ENCODE data around the gene TEX22.
"Not testable (repeated sequence)": the region's sequence is repeated elsewhere in the genome, so short reads cannot be mapped to it uniquely, and the experiment has no call there.

Gene TEX22

GRCh38 chr14:105398044-105398725 lies at the start of gene TEX22:
TEX22 (plus strand) TSS chr14:105398538; CDS start chr14:105399341, 803 bp downstream.
- peak; percentile 67 to 88 for DNase-seq

- DNase-seq = no peak
Measured at GRCh38 chr14:105348945-105349699, 49.2 kb upstream of the TEX22 start.

- no peak for DNase-seq
Measured at GRCh38 chr14:105349992-105350391, 48.3 kb upstream of the TEX22 start.

GRCh38 chr14:105350450-105351244 lies 47.7 kb upstream of the TEX22 start:
- no peak for DNase-seq

GRCh38 chr14:105351410-105351809 lies 46.9 kb upstream of the TEX22 start:
- no peak for DNase-seq

GRCh38 chr14:105351920-105352851 lies 46.2 kb upstream of the TEX22 start:
- peak; percentile 64 to 70 for DNase-seq

GRCh38 chr14:105353136-105353535 lies 45.2 kb upstream of the TEX22 start:
- DNase-seq = no peak

- DNase-seq = no peak
Measured at GRCh38 chr14:105354541-105354940, 43.8 kb upstream of the TEX22 start.

GRCh38 chr14:105355049-105355575 lies 43.2 kb upstream of the TEX22 start:
- no peak for DNase-seq

- DNase-seq = no peak
Measured at GRCh38 chr14:105355850-105356604, 42.3 kb upstream of the TEX22 start.

GRCh38 chr14:105356927-105357326 lies 41.4 kb upstream of the TEX22 start:
- no peak for DNase-seq

- DNase-seq = no peak
Measured at GRCh38 chr14:105357626-105358025, 40.7 kb upstream of the TEX22 start.

GRCh38 chr14:105358140-105358846 lies 40.0 kb upstream of the TEX22 start:
- DNase-seq = no peak

- DNase-seq = no peak
Measured at GRCh38 chr14:105358943-105359342, 39.4 kb upstream of the TEX22 start.

GRCh38 chr14:105361412-105361811 lies 36.9 kb upstream of the TEX22 start:
- DNase-seq = not testable (repeated sequence)

- DNase-seq = no peak
Measured at GRCh38 chr14:105363847-105364708, 34.3 kb upstream of the TEX22 start.

- DNase-seq = no peak
Measured at GRCh38 chr14:105365101-105365500, 33.2 kb upstream of the TEX22 start.

GRCh38 chr14:105365681-105366080 lies 32.7 kb upstream of the TEX22 start:
- DNase-seq = no peak

- DNase-seq = no peak
Measured at GRCh38 chr14:105366386-105367074, 31.8 kb upstream of the TEX22 start.

All from NCI-H1930 (cell line).